ELR (cell line): Measurements from ENCODE around the gene PTPN20.
"Not testable (repeated sequence)": the region's sequence is repeated elsewhere in the genome, so short reads cannot be mapped to it uniquely, and the experiment has no call there.

Experiments
- DNase-seq: peaks from one replicate; pipeline ENCODE4 v3.0.0-alpha.2; 2015; ENCODE audit warnings: low read depth

The PTPN20 gene

GRCh38 chr10:46960742-46961141 is 49.5 kb downstream of the PTPN20 start:
- not testable (repeated sequence) for DNase-seq

GRCh38 chr10:46963356-46963755 is 52.1 kb downstream of the PTPN20 start:
- DNase-seq, result not testable (repeated sequence)

- DNase-seq, result not testable (repeated sequence)
Measured at GRCh38 chr10:46967013-46967412, 55.8 kb downstream of the PTPN20 start.

- not testable (repeated sequence) for DNase-seq
Measured at GRCh38 chr10:46980223-46980622, 69.0 kb downstream of the PTPN20 start.

GRCh38 chr10:46987233-46987924 is 76.2 kb downstream of the PTPN20 start:
- not testable (repeated sequence) for DNase-seq

GRCh38 chr10:46992803-46993561 is 81.8 kb downstream of the PTPN20 start:
- peak; percentile 63 for DNase-seq

GRCh38 chr10:46995234-46995633 is 84.0 kb downstream of the PTPN20 start:
- DNase-seq, result peak; percentile 16

GRCh38 chr10:46998192-46998591 is 87.0 kb downstream of the PTPN20 start:
- DNase-seq, result no peak

GRCh38 chr10:46998595-46998994 is 87.4 kb downstream of the PTPN20 start:
- DNase-seq, result no peak

GRCh38 chr10:46999217-46999616 is 88.0 kb downstream of the PTPN20 start:
- DNase-seq, result no peak

- no peak for DNase-seq
Measured at GRCh38 chr10:47008769-47009168, 97.5 kb downstream of the PTPN20 start.

GRCh38 chr10:47009215-47009838 is 98.1 kb downstream of the PTPN20 start:
- DNase-seq, result no peak

- no peak for DNase-seq
Measured at GRCh38 chr10:47010036-47010435, 98.8 kb downstream of the PTPN20 start.

- DNase-seq, result no peak
Measured at GRCh38 chr10:47012214-47012613, 101.0 kb downstream of the PTPN20 start.

- no peak for DNase-seq
Measured at GRCh38 chr10:47013507-47014154, 102.4 kb downstream of the PTPN20 start.

GRCh38 chr10:47015404-47015803 is 104.2 kb downstream of the PTPN20 start:
- DNase-seq, result no peak

GRCh38 chr10:47016564-47016963 is 105.3 kb downstream of the PTPN20 start:
- DNase-seq, result no peak

GRCh38 chr10:47018026-47018735 is 107.0 kb downstream of the PTPN20 start:
- DNase-seq, result no peak

- no peak for DNase-seq
Measured at GRCh38 chr10:47019155-47020145, 108.2 kb downstream of the PTPN20 start.

- DNase-seq, result peak; percentile 68
Measured at GRCh38 chr10:47020471-47020870, 109.2 kb downstream of the PTPN20 start.

GRCh38 chr10:47021850-47022249 is 110.6 kb downstream of the PTPN20 start:
- no peak for DNase-seq
